HG02938 (cell line): Measurements from ENCODE around the gene MED7.
"Not testable (repeated sequence)": the region's sequence is repeated elsewhere in the genome, so short reads cannot be mapped to it uniquely, and the experiment has no call there.

Experiments used
- ATAC-seq: cut with Tn5 transposase; IDR thresholded peaks from one replicate; pipeline ENCODE4 v1.9.1; 2021; ENCODE audit warnings: mild to moderate bottlenecking, moderate library complexity; ENCODE audit not compliant: unreplicated experiment

MED7 gene

GRCh38 chr5:157142317-157143126, at the start of gene MED7:
Gene MED7, minus strand, starts transcription at chr5:157142865. Its CDS starts 3,434 bp downstream, at chr5:157139431.
- ATAC-seq, result peak; percentile 100

- peak; percentile 65 for ATAC-seq
Measured at GRCh38 chr5:157189223-157189622, 46.6 kb upstream of the MED7 start.

- no peak for ATAC-seq
Measured at GRCh38 chr5:157188270-157188669, 45.6 kb upstream of the MED7 start.

GRCh38 chr5:157187046-157187754, 44.5 kb upstream of the MED7 start:
- no peak for ATAC-seq

GRCh38 chr5:157186309-157187045, 43.8 kb upstream of the MED7 start:
- no peak for ATAC-seq

- not testable (repeated sequence) for ATAC-seq
Measured at GRCh38 chr5:157185122-157185521, 42.5 kb upstream of the MED7 start.

GRCh38 chr5:157184117-157184670, 41.5 kb upstream of the MED7 start:
- ATAC-seq, result no peak

- ATAC-seq, result no peak
Measured at GRCh38 chr5:157182143-157182757, 39.6 kb upstream of the MED7 start.

GRCh38 chr5:157180374-157181264, 38.0 kb upstream of the MED7 start, which contains the start of gene ITK:
Gene ITK, plus strand, starts transcription at chr5:157180840. Its CDS starts 138 bp downstream, at chr5:157180978.
- ATAC-seq, result no peak

- ATAC-seq, result no peak
Measured at GRCh38 chr5:157178966-157179365, 36.3 kb upstream of the MED7 start.

GRCh38 chr5:157177953-157178352, 35.3 kb upstream of the MED7 start:
- no peak for ATAC-seq

- no peak for ATAC-seq
Measured at GRCh38 chr5:157175071-157175612, 32.5 kb upstream of the MED7 start.

GRCh38 chr5:157172403-157172802, 29.7 kb upstream of the MED7 start:
- ATAC-seq, result peak; percentile 98

GRCh38 chr5:157168286-157168685, 25.6 kb upstream of the MED7 start:
- ATAC-seq, result no peak

- ATAC-seq, result no peak
Measured at GRCh38 chr5:157167214-157167621, 24.6 kb upstream of the MED7 start.

- ATAC-seq, result no peak
Measured at GRCh38 chr5:157166214-157167213, 23.8 kb upstream of the MED7 start, which contains the start of gene GARIN3. Gene GARIN3, minus strand, starts transcription at chr5:157166264. Its CDS starts 96 bp downstream, at chr5:157166168.

GRCh38 chr5:157165668-157166067, 23.0 kb upstream of the MED7 start:
- ATAC-seq, result no peak

- no peak for ATAC-seq
Measured at GRCh38 chr5:157165261-157165660, 22.6 kb upstream of the MED7 start.
